Amniotic epithelial cell (primary cell): Measurements from ENCODE around the gene TP53I13.
A peak's percentile ranks its signal among the peaks of the same experiment; 100 is the strongest.

ENCODE experiments used
- DNase-seq: peaks from one replicate; pipeline ENCODE4 v3.0.0-alpha.2; 2010; ENCODE audit warnings: low read depth

Gene TP53I13

DNA sequence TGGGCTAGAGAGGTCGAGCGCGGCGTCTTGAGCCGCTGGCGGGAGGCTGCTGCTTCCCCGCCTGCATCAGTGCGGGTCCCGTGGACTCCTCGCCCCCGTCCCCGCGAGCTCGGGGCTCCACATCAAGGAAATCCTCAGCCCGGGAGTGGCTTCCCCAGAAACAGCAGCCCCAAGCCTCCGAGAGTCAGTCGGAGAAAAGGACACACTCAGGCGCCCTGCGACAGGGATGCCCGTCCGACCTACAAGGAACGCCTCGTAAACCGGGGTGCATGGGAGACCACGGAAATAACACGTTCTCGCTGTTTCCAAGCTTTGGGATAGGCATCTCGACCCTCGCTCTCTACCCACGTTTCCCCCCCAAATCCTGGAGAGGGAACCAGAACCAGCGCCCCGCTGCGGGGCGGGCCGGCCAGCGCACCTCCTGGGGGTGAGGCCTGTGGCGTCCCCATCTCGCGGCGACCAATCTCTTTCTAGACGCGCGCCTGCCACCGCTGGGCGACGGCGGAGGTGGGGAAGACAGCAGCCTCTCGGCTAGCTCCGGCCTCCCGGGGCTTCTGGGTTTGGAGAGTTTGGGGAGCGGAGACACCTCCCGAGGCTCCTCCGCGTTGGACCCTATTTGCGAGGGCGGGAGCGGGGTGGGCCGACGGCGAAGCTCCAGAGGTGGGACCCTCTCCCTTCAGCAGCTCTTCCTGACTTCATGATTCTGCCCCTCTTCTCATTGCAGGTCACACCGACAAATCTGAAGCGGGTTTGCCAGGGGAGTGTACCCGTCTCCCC, 759 bp upstream of the TP53I13 start:
- no peak for DNase-seq

DNA sequence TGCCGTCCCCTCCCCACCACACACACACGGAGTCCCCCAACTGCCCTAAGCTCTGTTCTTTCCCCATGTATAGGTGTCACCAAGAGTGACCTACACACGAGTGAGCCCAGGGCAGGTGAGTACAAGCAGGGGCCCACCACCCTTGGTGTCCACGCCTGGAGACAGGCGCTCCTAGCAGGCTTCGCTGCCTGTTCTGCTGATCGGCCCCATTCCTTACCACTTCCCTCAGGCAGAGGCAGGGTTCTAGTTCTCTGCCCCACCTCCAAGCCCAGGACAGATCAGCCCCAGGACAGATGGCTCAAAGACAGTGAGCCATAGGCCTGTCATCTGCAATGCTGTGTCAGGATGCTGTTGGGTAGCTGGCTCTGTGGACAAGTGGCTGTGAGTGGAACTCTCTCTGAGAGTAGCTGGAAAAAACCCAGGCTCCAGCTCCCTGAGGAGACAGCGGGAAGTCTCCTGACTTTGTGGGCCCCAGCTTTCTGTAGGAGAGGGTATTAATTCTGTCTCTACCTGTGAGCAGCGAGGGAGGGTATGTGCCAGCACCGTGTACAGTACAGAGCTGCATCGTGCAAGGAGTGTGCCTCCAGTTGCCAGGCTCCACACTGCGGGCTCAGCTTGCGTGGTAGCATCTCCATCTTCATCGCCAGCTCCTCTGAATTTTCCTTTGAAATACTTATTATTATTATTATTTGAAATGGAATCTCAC, 897 bp downstream of the TP53I13 start:
- DNase-seq = no peak

DNA sequence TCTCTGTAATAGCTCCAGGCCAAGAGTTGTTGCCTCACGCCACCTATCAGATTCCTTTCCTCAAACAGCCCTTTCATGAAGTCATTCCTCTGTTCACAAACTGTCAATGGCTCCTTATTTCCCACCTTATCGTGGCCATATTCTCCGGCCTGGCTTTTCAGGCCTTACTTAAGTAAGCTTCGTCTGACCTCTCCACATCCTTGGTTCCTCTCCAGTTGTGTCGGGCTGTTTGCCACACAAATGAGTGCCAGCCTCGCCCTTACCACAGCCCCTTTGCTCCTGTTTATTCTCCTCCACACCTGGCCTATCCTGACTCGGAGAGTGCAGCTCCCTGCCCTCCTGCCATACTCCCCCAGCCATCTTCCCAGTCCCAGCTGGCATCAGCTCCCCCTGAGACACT, 2.0 kb downstream of the TP53I13 start:
- no peak for DNase-seq

DNA sequence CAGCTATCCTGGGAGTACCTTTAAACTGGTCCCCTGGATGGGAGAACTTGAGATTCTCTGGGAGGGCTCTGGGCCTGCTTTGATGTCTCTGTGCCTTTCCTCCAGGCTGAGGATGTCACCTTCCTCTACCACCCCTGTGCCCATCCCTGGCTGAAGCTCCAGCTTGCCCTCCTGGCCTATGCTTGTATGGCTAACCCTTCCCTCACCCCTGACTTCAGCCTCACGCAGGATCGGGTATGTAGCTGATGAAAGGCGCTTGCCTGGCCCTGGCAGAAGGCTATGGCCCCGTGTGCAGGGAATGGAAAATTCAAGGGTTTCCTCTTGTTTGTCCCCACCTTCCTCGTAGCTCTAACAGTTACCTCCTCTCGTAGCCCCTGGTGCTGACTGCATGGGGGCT, 3.0 kb downstream of the TP53I13 start:
- no peak for DNase-seq

DNA sequence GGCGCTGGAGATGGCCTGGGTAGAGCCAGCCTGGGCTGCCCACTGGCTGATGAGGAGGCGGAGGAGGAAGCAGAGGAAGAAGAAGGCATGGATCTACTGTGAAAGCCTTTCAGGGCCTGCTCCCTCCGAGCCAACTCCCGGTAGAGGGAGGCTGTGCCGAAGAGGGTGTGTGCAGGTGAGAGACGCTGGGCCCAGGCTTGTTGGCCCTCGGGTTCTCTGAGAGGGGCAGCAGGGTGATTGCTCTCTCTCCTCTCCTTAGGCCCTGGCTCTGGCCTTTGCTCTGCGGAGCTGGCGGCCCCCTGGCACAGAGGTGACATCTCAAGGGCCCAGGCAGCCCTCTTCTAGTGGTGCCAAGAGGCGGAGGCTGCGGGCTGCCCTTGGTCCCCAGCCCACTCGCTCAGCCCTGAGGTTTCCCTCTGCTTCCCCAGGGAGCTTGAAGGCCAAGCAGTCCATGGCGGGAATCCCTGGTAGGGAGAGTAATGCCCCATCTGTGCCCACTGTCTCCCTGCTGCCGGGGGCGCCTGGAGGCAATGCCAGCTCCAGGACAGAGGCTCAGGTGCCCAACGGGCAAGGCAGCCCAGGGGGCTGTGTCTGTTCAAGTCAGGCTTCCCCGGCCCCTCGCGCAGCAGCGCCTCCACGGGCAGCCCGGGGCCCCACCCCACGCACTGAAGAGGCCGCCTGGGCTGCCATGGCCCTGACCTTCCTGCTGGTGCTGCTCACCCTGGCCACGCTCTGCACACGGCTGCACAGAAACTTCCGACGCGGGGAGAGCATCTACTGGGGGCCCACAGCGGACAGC, 3.6 kb downstream of the TP53I13 start:
- no peak for DNase-seq

DNA sequence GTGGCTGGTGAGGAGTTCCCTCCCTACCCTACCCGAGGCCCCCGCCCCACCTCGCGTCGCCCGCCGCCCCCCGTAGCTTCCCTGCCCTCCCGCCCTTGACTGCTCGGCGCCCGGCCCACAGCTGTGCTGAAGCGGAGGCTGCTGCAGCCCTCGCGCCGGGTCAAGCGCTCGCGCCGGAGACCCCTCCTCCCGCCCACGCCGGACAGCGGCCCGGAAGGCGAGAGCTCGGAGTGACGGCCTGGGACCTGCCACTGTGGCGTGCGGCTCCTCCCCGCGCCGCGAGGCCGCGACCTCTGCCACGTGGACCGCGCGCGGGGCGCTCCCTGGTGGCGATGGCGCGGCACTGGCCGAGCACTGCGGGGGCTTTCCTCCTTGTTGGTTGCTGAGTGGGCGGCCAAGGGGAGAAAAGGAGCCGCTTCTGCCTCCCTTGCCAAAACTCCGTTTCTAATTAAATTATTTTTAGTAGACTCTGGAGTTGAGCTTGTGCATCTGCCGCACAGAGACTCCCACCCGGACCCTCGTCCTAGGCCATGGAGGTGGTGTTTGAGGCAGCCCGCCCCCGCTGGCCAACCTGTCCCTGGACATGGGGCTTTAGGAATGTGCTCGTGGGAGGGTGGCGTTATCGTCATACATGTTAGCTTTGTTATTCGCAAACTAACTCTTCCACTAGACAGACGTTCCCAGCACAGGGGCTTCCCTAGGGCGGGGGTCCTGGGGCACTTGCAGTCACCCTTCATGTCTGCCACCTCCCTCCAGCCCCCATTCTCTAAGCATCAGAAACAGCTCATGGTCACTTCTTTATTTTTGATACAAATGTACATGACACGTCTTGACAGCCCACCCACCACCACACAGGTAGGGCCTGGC, 4.4 kb downstream of the TP53I13 start:
- DNase-seq = peak; percentile 44

DNA sequence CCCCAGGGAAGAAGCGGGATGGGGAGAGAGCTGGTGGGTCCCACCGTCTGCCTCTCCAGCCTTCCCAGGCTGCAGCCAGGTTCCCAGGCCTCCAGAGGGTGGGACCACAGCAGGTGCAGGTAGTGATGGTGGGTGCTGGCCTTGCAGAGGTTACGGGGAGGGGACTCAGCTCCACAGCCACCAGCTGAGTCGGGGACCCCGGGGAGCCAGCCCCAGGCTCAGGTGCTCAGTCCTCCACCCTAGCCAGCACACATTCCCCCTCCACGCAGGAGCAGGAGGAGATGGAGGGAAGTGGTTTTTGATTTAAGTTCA, 5.0 kb downstream of the TP53I13 start:
- no peak for DNase-seq

DNA sequence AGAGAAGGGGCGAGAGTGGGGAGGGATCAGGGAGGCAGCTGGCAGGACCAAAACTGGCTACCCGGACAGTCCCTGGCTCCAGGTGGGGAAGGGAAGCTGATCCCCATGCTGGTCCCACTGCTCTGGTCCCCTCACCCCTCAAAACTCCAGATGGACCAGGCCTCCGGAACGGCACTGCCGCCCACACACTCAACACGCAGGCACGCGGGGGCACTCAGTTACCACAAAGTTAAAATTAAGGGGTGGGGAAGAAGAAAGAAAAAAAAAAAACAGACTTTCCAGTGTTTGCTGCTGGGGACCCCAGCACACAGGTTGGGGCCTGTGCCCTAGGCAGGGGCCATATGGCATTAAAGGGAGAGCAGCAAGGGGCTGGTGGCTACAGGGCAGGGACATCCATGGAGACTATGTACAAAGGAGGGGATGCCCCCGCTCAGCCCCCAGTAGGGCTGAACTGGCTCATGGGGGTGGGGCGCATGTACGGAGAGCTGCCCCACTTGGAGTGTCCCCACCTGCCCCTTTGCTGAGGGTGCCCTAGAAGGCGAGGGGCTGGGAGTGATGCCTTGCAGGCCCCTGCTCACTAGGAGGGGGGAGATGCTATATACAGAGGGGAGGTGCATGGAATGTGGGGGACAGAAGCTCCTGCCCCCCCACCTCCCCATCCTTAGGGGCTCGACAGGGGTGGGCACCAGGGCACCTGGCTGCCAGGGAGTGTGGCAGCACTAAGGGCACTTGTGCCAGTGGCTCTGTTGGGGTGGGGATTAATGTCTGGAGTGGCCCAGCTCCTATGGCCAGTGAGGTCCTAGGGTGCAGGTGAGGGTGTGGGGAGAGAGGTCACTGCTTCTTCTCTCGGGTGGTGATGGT, 5.6 kb downstream of the TP53I13 start:
- DNase-seq = no peak

DNA sequence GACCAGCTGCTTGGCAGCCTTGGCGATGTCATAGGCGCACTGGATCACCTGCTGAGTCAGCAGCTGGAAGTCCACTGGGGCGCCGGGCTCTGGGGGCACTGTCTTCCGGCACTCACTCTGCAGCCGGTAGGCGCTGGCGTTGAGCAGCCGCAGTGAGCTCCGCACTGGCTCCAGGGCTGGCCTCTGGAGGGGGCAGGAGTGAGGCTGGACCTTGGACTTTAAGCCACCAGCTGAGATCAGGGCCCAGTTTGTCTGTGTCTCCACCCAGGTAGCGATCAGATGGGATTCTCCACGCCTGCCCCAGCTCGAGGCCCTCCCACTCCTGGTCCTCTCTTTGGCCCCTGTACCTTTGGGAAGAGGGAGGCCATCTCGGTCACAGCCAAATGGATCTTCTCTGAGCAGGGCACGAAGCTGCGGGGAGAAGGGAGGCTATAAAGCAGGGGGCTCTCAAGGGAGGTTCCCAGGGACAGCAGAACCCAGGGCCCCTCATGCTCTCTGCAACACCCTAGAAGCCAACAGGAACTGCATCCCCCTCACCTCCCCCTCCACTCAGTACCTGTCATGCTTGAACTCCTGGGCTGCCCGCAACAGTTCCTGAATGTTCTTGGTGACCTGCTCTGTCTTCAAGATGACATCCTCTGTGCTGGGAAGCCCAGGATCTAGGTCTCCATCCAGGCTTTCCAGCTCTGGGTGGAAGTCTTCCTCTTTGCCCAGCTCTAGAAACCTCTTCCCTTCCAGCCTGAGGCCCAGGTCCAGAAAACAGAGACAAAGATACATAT, 6.4 kb downstream of the TP53I13 start:
- DNase-seq = no peak

DNA sequence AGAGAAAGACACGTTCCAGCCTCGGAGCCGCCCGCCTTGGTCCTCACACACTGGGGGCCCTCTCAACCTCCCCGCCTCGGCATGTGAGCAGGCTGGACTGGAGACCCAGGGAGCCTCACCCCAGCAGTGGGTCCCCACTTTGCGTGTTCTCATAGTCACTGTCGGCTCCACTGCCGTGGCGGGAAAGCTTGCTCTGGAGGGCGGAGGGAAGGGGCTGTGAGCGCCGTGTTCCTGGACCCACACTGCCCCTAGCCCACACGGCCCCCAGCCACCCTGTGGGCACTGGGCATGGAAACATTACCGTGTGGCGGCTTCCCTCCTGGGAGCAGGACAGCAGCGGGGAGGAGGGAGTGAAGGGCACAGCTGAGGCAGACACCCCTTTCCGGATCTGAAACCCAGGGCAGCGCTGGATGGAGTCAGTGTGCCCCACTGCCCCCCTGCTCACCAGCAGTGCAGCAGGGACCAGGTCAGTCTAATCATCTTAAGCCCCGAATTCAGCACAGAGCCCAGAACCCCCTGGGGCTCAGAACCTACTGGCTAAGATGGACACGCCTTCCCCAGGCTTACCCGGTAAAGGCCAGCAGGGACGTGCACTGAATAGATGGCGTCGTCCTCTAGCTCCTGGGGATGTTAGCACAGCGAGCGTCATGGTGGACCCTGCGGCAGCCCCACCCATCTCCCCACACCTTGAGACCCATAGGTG, 7.2 kb downstream of the TP53I13 start:
- no peak for DNase-seq

DNA sequence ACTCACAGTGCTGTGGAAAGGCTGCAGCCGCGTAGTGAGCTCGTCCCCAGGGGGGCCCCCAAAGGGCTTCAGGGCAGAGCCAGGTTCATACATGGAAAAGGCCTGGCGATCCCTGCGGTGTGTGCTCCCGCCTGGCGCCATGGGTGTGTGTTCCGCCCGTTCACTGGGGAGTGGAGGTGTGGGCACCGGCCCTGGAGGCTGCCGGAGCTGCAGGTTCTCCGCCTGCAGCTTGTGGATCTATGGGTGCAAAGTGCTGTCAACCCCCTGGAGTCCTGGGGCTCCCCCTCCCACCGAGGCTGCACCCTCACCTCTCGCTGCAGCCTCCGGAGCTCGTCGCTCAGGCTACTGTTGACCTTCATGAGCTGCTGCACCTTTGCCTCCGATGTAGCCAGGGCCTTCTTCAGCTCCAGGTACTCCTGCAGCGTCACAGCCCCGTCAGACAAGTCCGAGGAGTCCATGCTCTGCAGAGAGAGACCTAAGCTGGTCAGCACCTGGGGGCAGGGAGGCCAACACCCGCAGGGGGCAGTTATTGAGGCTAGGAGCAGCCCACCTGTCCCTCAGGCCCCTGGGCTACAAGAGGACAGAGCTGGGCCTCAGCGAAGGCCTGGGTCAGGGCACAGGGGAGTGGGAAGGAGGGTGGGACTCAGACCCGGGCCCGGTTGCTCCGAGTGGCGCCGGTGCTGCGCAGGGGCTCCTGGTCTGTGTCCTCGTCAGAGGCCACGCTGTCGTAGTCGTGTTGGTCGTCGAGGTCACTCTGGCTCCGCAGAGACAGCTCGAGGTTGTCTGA, 7.9 kb downstream of the TP53I13 start:
- no peak for DNase-seq

DNA sequence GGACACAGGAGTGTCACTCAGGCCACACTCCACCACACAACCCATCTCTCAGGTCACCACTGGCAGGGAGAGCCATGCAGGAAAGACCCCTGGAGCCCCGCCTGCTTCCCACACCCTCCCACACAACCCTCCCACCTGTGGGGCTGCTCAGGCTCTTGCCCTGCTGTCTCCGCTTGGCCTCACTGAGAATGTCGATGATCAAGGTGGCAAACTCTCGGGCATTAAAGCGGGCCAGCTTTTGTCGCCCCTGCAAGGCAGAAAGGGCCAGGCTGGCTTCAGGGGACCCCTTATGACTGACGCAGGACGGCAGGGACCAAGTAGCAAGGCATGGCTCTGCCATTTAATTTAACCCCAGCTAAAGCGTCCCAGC, 8.5 kb downstream of the TP53I13 start:
- DNase-seq = no peak

DNA sequence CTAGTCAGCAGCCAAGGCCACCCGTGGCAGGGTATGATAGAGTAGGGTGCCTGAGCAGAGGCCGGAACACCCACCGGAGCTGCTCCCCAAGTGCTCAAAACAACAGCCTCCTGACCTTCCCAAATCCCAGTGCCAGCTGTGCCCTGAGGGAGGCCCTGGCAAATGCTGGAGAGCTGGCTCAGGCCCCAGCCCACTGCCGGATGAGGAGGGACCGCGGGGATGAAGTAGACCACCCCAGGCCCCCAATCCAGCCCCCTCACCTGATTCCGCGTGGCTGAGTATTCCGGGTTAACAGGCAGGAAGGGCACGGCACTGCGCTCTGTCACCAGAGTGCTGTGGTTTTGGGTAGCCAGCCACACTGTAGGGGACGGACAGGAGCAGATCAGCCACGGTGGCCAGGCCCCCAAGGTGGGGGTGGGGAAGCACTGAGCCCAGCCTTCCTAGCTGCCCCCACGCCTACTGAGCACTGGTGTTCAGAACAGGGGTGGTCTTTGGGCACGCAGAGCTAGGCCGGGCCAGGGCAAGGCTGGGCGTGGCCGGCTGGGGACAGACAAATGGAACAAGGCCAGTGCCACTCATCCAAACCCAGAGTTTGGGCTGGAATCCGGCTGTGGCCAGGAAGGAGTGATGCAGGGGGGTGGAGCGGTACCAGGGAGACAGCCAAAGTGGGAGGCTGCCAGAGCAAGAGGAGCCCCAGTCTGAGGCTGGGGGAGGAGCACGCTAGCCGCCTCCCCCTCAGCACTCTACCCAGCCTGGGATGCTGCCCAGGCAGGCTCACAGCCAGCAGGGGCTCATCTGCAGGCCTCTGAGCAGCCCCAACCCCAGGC, 9.1 kb downstream of the TP53I13 start:
- DNase-seq = no peak

DNA sequence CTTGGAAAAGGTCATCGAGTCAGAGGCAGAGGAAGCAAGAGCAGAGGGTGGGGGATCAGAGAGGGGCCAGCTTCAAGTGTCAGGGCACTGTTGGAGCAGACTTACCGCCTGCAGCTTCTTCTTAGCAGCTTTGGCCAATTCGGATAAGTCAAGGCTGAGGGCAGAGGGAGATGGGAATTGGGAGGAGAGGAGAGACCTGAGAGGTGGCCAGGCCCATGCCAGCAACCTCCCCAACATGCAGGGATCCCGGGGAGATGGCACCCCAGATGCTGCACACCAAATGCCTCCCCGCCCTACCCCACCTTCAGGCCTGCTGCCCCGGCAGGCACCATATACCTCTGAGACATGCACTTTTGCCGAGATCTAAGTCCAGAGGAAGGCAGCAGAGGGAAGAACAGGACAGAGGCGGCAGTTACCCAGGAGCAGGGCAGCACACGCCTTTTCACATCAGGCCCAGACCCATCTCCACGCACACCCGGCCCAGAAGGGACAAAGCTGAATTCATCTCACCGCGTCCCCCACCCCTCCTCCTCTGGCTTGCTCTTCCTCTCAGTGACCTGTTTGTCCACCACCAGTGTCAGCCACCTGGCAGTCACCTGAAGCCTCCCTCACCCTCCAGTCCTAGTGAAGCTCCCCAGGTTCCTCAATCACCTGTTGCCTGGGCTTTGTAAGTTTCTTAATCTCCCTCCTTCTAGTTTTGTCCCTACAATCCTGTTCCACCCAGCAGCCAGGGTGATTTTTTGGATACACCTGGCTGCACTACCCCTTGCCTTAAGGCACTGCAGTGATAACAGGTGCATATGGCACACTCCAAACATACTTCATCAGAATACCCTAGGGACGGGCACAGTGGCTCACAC, 10.4 kb downstream of the TP53I13 start:
- DNase-seq = no peak

DNA sequence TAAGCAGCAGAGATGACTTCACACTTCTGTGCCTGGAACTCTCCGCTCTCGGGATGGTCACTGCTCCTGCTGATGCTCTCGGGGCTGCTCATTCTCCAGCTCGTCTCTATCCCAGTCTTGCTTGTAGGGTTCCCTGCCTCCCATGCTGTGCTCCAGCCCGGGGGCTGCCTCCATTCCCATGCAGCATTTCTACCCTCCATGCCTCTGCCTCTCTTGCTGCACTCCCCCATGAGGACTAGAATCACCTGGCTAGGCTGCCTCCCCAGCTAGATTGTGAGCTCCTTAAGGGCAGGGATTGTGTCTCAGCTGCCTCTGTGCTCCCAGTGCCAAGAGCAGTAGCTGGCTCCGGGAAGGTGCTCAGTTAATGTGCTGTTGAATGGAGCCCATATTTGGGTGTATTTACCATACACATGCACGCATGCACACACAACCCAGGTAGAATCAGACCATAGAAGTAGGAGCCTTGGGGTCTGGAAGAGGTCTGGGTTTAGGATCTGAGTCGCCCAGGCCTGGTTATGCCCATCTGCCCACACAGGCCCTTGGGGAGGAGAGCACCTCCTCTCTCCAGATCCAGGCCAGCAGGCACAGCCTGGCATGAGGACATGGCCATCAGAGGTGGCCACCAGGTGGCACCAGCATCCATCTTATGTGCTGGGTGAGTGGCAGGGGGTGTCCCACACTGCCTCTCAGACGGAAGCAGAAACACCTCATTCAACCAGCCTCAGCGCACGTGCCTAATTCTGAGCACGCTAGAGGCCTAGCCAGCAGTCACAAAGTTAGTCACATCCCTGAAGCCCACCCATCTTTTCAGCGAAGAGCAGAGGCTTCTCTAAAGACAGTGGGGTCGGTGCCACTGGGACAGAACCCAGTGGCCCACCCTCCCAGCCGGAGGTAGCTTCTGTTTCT, 11.6 kb downstream of the TP53I13 start:
- DNase-seq = peak; percentile 67
